HG03378 (cell line): Measurements from ENCODE around the gene SLC35F4.

Source experiments
- ATAC-seq: cut with Tn5 transposase; IDR thresholded peaks from one replicate; pipeline ENCODE4 v1.9.1; 2021; ENCODE audit warnings: mild to moderate bottlenecking, moderate library complexity; ENCODE audit not compliant: unreplicated experiment

Gene SLC35F4

GRCh38 chr14:57641776-57642175, 224.1 kb downstream of the SLC35F4 start:
- ATAC-seq, result no peak

GRCh38 chr14:57640036-57640435, 225.9 kb downstream of the SLC35F4 start:
- no peak for ATAC-seq

GRCh38 chr14:57637901-57638300, 228.0 kb downstream of the SLC35F4 start:
- ATAC-seq, result no peak

GRCh38 chr14:57634335-57634734, 231.6 kb downstream of the SLC35F4 start:
- no peak for ATAC-seq

GRCh38 chr14:57632649-57633048, 233.2 kb downstream of the SLC35F4 start:
- no peak for ATAC-seq

GRCh38 chr14:57617510-57617909, 248.4 kb downstream of the SLC35F4 start:
- ATAC-seq, result no peak

DNA sequence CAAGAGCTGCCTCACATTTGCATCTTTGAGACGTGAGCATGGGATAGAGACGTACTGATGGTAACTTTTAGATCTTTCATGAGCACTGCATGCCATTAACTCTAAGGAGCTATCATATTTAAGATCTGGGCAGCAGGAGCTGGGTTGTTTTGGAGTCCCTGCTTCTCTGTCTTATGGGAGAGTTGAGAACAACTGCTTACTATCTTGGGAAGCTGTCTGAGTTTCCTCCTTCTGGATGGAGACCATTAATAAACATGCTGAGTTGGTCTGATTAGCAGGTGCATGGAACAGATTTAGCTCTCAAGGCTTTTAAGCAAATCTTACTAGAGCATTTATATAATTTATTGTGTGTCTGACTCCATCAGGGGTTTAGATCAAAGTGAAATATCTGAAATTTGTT, 252.9 kb downstream of the SLC35F4 start:
- ATAC-seq, result no peak

DNA sequence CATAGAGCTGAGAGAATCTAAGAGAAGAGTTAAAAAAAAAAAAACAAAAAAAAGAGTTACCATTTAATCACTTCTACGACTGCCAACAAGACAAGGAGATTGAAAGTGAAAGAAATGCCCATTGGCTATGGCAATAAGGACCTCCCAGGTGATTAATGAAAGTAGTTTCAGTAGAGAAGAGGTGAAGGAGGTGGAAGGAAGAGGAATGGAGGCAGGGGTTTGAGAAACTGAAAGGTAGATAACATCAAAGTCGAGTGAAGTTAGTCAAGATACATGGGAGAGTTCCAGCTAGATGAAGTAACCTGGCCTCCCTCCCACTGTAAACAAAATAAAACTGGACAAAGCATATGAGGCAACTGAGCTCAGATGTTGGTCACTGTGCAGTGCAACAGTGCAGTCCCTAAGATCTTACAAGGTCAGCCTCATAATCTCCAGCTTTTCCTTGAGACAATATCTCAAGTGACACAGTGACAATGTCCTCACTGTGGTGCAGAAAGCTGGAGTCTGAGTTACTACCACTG, 254.3 kb downstream of the SLC35F4 start:
- ATAC-seq, result no peak

DNA sequence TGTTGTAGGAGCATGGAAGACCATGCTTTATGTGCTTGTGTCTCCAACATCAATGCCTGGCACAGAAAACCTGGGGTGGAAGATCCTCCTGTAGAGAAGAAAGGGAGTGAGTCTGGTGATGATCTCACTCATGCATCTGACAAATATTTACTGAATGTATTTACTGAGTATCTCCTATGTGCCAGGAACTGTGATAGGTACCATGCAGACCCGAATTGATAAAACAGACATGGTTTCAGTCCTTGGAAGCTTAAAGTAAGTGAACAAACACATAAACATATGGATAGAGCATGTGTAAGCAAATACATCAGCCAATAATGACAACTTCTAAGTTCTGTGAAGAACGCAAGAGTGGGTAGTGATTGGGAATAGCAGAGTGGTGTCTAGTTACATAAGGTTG, 255.3 kb downstream of the SLC35F4 start:
- ATAC-seq, result no peak

GRCh38 chr14:57609192-57610075, 256.5 kb downstream of the SLC35F4 start:
- ATAC-seq, result no peak

DNA sequence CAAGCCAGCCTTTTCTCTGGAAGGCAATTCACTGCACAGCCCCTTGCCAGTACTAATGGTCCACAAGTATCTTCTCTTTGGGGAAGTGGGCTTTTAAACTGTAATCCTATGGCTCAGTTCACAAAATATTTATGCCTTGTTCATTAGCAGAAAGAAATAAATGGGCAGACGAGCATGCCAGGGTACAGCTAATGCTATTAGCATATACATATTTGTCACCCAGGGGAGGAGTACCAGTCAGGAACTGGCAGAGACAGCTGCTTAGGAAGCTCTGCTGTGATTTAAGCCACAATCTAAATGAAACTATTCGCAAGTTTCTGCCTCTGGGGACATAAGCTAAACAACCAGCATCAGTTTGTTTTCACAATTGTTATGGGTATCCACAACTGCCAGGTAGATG, 258.8 kb downstream of the SLC35F4 start:
- ATAC-seq, result no peak

GRCh38 chr14:57583396-57583795, 282.5 kb downstream of the SLC35F4 start:
- ATAC-seq, result no peak

GRCh38 chr14:57582746-57583145, 283.1 kb downstream of the SLC35F4 start:
- ATAC-seq, result no peak

- ATAC-seq, result no peak
Measured at GRCh38 chr14:57578801-57579200, 287.1 kb downstream of the SLC35F4 start.

GRCh38 chr14:57576498-57576897, 289.4 kb downstream of the SLC35F4 start:
- ATAC-seq, result no peak

GRCh38 chr14:57575482-57575881, 290.4 kb downstream of the SLC35F4 start:
- no peak for ATAC-seq

DNA sequence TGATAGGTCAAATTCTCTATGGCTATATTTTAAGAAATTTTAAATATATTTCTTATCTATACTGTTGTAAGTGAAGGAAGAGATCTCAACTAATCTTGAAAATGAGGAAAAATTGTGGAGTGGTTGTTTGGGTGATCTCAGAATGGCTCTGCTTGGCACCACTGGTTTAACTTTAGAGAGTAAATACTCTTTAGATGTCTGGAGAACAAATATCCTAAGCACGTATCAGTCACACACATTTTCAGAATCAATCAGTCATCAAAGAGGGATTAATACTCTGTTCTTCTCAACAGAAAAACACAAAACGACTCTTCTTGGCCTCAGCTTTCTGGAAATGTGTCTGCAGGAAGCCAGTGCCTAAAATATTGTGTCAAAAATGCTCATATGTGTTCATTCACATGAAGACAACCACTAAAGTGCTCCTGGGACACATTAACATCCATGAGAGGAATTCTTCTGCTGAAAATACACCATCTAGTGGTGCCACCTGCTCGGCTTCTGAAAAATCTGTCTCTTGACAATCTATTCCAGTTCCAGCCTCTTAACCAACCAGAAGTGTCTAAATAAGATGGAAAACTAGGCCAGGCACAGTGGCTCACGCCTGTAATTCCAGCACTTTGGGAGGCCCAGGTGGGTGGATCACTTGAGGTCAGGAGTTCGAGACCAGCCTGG, 291.1 kb downstream of the SLC35F4 start:
- ATAC-seq, result no peak

GRCh38 chr14:57573173-57573572, 292.7 kb downstream of the SLC35F4 start:
- no peak for ATAC-seq

DNA sequence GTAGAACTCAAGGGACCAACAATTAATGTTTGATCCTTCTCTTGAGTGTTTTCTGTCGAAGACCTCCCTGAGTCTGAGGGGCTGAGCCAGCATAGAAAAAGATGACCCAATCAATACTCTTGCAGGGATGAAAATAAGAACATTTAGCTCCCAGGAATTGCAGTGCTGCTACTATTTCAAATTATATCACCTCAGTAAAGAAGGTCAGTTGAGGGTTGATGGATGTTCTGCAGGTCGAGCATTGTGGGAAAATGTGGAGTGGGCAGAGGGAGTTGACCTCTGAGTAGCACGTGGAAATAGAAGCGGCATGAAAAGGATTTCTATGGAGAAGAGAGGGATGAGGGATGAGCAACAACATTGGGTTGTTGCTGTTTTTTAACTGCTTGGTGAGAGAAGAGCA, 297.3 kb downstream of the SLC35F4 start:
- no peak for ATAC-seq

- no peak for ATAC-seq
Measured at GRCh38 chr14:57567220-57567619, 298.7 kb downstream of the SLC35F4 start.

DNA sequence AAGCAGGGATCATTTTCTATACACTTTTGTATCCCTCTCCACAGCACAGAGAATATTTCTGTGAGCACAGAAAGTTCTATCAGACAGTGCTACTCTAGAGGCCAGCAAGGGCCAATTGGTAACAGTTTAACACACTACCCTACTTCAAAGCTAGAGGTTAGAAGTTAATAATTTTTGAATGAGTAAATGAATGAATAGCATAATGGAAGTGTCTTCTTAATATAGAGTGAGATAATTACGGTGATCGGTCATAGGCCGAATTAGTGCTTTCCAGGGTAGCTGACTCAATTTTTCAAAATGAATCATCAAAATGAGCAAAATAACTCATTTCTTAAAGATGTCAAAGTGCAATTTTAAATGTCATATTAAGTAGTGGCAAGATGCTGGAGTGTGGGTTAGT, 305.2 kb downstream of the SLC35F4 start:
- ATAC-seq, result peak; percentile 97

GRCh38 chr14:57559576-57559975, 306.3 kb downstream of the SLC35F4 start:
- ATAC-seq, result no peak
